AG09309 (cell line): ENCODE data around the gene AHSP.
"Not testable (repeated sequence)": the region's sequence is repeated elsewhere in the genome, so short reads cannot be mapped to it uniquely, and the experiment has no call there.

Experiments
- DNase-seq: peaks from one replicate; pipeline ENCODE4 v3.0.0-alpha.2; 2010; ENCODE audit warnings: low read depth
- H3K4me3 ChIP-seq: 2 replicates; pipeline ENCODE4 v1.5.1; 2011; ENCODE audit warnings: mild to moderate bottlenecking, low read depth, low read length, moderate library complexity; ENCODE audit not compliant: control insufficient read depth
- CTCF ChIP-seq: IDR thresholded peaks from 2 replicates; pipeline ENCODE4 v1.5.1; 2011; ENCODE audit warnings: mild to moderate bottlenecking, low read depth, low read length, inconsistent platforms; ENCODE audit not compliant: insufficient read depth, control insufficient read depth; ENCODE audit errors: missing control alignments

The AHSP gene

DNA sequence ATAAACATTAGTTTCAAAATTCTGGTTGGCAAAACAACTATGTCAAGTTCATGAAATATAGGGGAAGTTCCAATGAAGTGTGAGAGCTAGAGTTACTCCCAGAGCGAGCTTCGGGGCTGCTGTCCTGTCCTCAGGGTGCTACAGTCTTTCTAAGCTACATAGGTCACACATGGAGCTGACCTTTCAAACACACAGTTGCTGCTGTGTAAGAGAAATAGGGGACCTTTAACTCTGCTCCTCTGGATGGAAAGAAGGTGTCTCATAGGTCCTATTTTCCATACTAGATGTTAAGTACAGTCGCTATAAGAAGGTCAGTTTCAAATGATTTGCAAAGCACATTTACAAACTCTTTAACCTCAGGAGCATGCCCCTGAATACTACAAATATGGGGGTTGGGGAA, 6.3 kb upstream of the AHSP start:
- no peak for TF ChIP-seq CTCF
- no peak for DNase-seq
- no peak overlapping the region for H3K4me3 ChIP-seq

GRCh38 chr16:31522071-31522470, 5.6 kb upstream of the AHSP start:
- TF ChIP-seq CTCF, result no peak
- H3K4me3 ChIP-seq, result no peak overlapping the region
- DNase-seq, result no peak

- H3K4me3 ChIP-seq, DNase-seq: not testable (repeated sequence)
Measured at GRCh38 chr16:31523768-31524167, 3.9 kb upstream of the AHSP start.

DNA sequence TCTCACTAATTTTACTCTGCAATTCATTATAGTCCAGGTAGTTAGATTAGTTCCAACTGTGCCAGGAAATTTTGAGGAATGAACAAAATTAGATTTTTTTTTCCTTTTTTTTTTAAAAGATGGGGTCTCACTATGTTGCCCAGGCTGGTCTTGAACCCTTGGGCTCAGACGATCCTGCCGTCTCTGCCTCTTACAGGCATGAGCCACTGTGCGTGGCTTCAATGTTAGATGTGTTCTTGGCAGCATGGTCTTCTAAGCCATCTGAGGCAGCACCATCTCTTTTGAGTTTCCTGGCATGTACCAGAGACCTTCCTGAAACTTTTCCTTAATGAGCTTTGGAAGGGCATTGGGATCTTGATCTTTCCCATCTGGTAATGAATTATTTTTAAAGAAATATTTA, 2.6 kb upstream of the AHSP start:
- TF ChIP-seq CTCF, result no peak
- no peak overlapping the region for H3K4me3 ChIP-seq
- DNase-seq, result no peak

DNA sequence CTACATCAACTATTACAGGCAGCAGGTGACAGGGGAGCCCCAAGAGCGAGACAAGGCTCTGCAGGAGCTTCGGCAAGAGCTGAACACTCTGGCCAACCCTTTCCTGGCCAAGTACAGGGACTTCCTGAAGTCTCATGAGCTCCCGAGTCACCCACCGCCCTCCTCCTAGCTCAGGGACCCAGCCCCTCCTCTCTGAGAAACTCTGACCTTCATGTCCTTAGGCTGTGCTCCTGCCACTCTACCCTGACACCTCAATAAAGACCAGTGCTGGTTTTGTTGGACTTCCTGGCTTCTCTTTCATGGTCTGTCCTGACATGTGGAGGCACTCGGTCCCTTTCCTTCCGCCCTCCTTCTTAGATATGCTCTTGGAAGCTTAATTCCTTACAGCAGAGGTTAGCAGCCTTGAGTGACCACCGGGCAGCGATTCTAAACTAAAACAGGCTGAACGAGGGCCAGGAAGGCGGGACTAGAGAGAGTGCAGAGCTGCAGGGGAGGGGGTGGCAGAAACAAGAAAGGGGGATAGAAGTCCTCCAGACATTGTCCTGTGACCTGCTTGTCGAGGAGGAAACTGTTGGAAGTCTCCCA, 915 bp downstream of the AHSP start:
- no peak for TF ChIP-seq CTCF
- H3K4me3 ChIP-seq, result no peak overlapping the region
- no peak for DNase-seq

- no peak for TF ChIP-seq CTCF
- H3K4me3 ChIP-seq, result peak overlapping the region; percentile 15; the same call in 1 of the 2 replicates
- no peak for DNase-seq
Measured at GRCh38 chr16:31529108-31529936, 1.6 kb downstream of the AHSP start.

GRCh38 chr16:31529937-31530312, 2.2 kb downstream of the AHSP start:
- no peak for DNase-seq
- no peak overlapping the region for H3K4me3 ChIP-seq
- TF ChIP-seq CTCF, result no peak
